A375 (cell line): ENCODE results near the gene NT5M. TPM values are rescaled to one million over a fixed set of nuclear protein-coding genes. Genes with fewer than 3 reads are reported as not detected.

Experiments used
- total RNA-seq: library from RNA; depleted of rRNA; stranded (reverse); fragments of >200 nt; shearing (Covaris generic); gene quantifications from 2 replicates; pipeline ENCODE4 v1.2.3, GENCODE V29; 2014; rRNA removed

Gene NT5M
- total RNA-seq, result 5.7 and 5.8 TPM in 2 replicates

GRCh38 chr17:17303010-17303846, at the start of gene NT5M:
Gene NT5M, plus strand, starts transcription at chr17:17303373. Its CDS starts 178 bp downstream, at chr17:17303551.

GRCh38 chr17:17280613-17281549, 22.3 kb upstream of the NT5M start, which contains the start of gene COPS3:
Gene COPS3, minus strand, starts transcription at chr17:17281246. Its CDS starts 60 bp downstream, at chr17:17281186.

Other genes with a start within 250 kb of the NT5M start
- gene PLD6, start 97.0 kb upstream of the NT5M start, total RNA-seq, result 9.0 and 10.9 TPM in 2 replicates
- gene FLCN, start 66.2 kb upstream of the NT5M start, total RNA-seq, result 16.7 and 22.1 TPM in 2 replicates
- gene COPS3, start 22.1 kb upstream of the NT5M start, total RNA-seq, result 119 TPM in 2 replicates
- gene MED9, start 173.6 kb downstream of the NT5M start, total RNA-seq, result 11.6 and 12.8 TPM in 2 replicates
- 1.9 and 2.6 TPM in 2 replicates for gene RASD1, start 193.0 kb downstream of the NT5M start, total RNA-seq